GM12878 (cell line): Measurements from ENCODE around the gene FYTTD1. TPM values are rescaled to one million over a fixed set of nuclear protein-coding genes. Genes with fewer than 3 reads are reported as not detected.

Experiments
- CBFB ChIP-seq: IDR thresholded peaks from 2 replicates; pipeline ENCODE4 v1.6.1; 2016; ENCODE audit warnings: antibody characterized with exemption, low read depth
- CREB1 ChIP-seq: IDR thresholded peaks from 2 replicates; pipeline ENCODE4 v1.6.1; 2012; ENCODE audit warnings: low read depth, mild to moderate bottlenecking, inconsistent platforms
- CREM ChIP-seq: IDR thresholded peaks from 2 replicates; pipeline ENCODE4 v1.6.1; 2014; ENCODE audit warnings: antibody characterized with exemption, low read depth
- CTCF ChIP-seq, 3 experiments: IDR thresholded peaks in 2 of 3; conservative IDR thresholded peaks in 1 of 3; 2 replicates each; pipeline ENCODE4 v1.5.1; 2011; ENCODE audit warnings: low read depth in 3 of 3, low read length in 3 of 3, mild to moderate bottlenecking in 3 of 3, control low read depth in 2 of 3, moderate library complexity in 2 of 3, inconsistent platforms in 1 of 3, mixed read lengths in 1 of 3; ENCODE audit not compliant: control insufficient read depth in 2 of 3, insufficient read depth in 1 of 3; ENCODE audit errors: extremely low read depth in 1 of 3
- EGR1 ChIP-seq, 2 experiments: IDR thresholded peaks; 1 replicate in 1 of 2; 2 replicates in 1 of 2; pipeline ENCODE4 v1.6.1; 2011 to 2012; ENCODE audit warnings: low read depth in 2 of 2, low read length in 2 of 2, borderline replicate concordance in 1 of 2, mild to moderate bottlenecking in 1 of 2, moderate library complexity in 1 of 2
- EP300 ChIP-seq, 2 experiments: fragments of 150-350 bp in 1 of 2; IDR thresholded peaks; 2 replicates each; pipeline ENCODE4 v1.6.1; 2011 to 2012; ENCODE audit warnings: low read depth in 2 of 2, low read length in 2 of 2, borderline replicate concordance in 1 of 2, improper control_type of control experiment in 1 of 2, inconsistent platforms in 1 of 2; ENCODE audit not compliant: control insufficient read depth in 1 of 2
- EZH2 ChIP-seq: IDR thresholded peaks from 2 replicates; pipeline ENCODE4 v1.6.1; 2012; ENCODE audit warnings: low read depth, mild to moderate bottlenecking, control low read depth, inconsistent platforms, low read length, borderline replicate concordance; ENCODE audit not compliant: control insufficient read depth
- FOXM1 ChIP-seq: IDR thresholded peaks from 2 replicates; pipeline ENCODE4 v1.6.1; 2012; ENCODE audit warnings: low read depth, mild to moderate bottlenecking, inconsistent platforms, low read length, moderate library complexity
- HCFC1 ChIP-seq: fragments of 150-350 bp; IDR thresholded peaks from 2 replicates; pipeline ENCODE4 v1.6.1; 2014; ENCODE audit warnings: low read length
- HDAC2 ChIP-seq: fragments of 200-600 bp; sonication (generic); IDR thresholded peaks from 2 replicates; pipeline ENCODE4 v1.6.1; 2017
- IKZF2 ChIP-seq, 2 experiments: fragments of 450-650 bp; IDR thresholded peaks; 2 replicates each; pipeline ENCODE4 v1.6.1; 2017; ENCODE audit warnings: mild to moderate bottlenecking in 2 of 2, moderate library complexity in 2 of 2
- JUND ChIP-seq: IDR thresholded peaks from 2 replicates; pipeline ENCODE4 v1.6.1; 2012; ENCODE audit warnings: low read depth, mild to moderate bottlenecking, low read length, improper control_type of control experiment, moderate library complexity
- MXI1 ChIP-seq: fragments of 150-350 bp; IDR thresholded peaks from 2 replicates; pipeline ENCODE4 v1.6.1; 2011; ENCODE audit warnings: low read depth, mild to moderate bottlenecking, inconsistent platforms, low read length, improper control_type of control experiment
- NR2F1 ChIP-seq: fragments of 450-650 bp; conservative IDR thresholded peaks from 2 replicates; pipeline ENCODE4 v1.6.1; 2017; ENCODE audit warnings: mild to moderate bottlenecking
- PAX5 ChIP-seq: IDR thresholded peaks from 2 replicates; pipeline ENCODE4 v1.6.1; 2011; ENCODE audit warnings: low read depth, low read length, borderline replicate concordance
- POLR2AphosphoS2 ChIP-seq: IDR thresholded peaks from 2 replicates; pipeline ENCODE4 v1.6.1; 2011; ENCODE audit warnings: low read depth, mild to moderate bottlenecking, low read length, improper control_type of control experiment, moderate library complexity
- RFX5 ChIP-seq: IDR thresholded peaks from 2 replicates; pipeline ENCODE4 v1.6.1; 2011; ENCODE audit warnings: low read depth, low read length, improper control_type of control experiment
- STAT1 ChIP-seq: fragments of 450-650 bp; conservative IDR thresholded peaks from 2 replicates; pipeline ENCODE4 v1.6.1; 2014; ENCODE audit warnings: antibody characterized with exemption, mild to moderate bottlenecking
- ZBED1 ChIP-seq: IDR thresholded peaks from 2 replicates; pipeline ENCODE4 v1.6.1; 2016; ENCODE audit warnings: borderline replicate concordance
- ZBTB33 ChIP-seq: fragments of 450-650 bp; IDR thresholded peaks from 2 replicates; pipeline ENCODE4 v1.6.1; 2017; ENCODE audit warnings: mild to moderate bottlenecking
- polyA plus RNA-seq, 11 experiments: library from polyadenylated mRNA; depleted of rRNA in 4 of 11; unstranded in 6 of 11; stranded (reverse) in 5 of 11; fragments of >200 nt; fragmentation: Nextera tagmentation in 4 of 11; fragmentation: Illumina TruSeq in 1 of 11; extraction: Ambion mirVana in 4 of 11; extraction: Trizol in 1 of 11; gene quantifications; 1 replicate in 1 of 11; 2 replicates in 10 of 11; pipeline versions ENCODE4 v1.2.1 to v1.2.3, GENCODE V29; 2011 to 2016; ENCODE audit warnings: inconsistent platforms in 2 of 11, missing spikeins in 2 of 11, low read depth in 1 of 11
- total RNA-seq, 4 experiments: library from RNA; depleted of rRNA in 3 of 4; stranded (reverse); fragments of >200 nt in 3 of 4; fragmentation: Illumina TruSeq in 1 of 4; extraction: Trizol in 1 of 4; gene quantifications; 2 replicates each; pipeline versions ENCODE4 v1.2.1 to v1.2.3, GENCODE V29; 2013 to 2021
- TF ChIP-seq, protein P1 (sequence below): fragments of 450-650 bp; IDR thresholded peaks from 2 replicates; pipeline ENCODE4 v1.6.1; 2016; ENCODE audit warnings: mild to moderate bottlenecking

The FYTTD1 gene
- total and polyA plus RNA-seq, 10 of the 15 experiments (the other 5 are each of a cell fraction or from before 2014, with no cell fraction given): 25.5 to 101 (median 59.4) TPM

- TF ChIP-seq EP300 (IDR thresholded peaks at IDR 0.05; ENCODE audit: borderline replicate concordance in 1 of 2, control insufficient read depth in 1 of 2, low read depth in 2 of 2, low read length in 2 of 2): no peak
- peak in 1 of 3 experiments; percentile 2; a peak in 1 of 6 replicates for TF ChIP-seq CTCF (IDR thresholded peaks at IDR 0.05 in 2 of 3, conservative IDR thresholded peaks at IDR 0.05 in 1 of 3; ENCODE audit: control insufficient read depth in 2 of 3, extremely low read depth in 1 of 3, insufficient read depth in 1 of 3, low read depth in 3 of 3, low read length in 3 of 3)
- no peak for TF ChIP-seq EZH2
- TF ChIP-seq, protein P1, sequence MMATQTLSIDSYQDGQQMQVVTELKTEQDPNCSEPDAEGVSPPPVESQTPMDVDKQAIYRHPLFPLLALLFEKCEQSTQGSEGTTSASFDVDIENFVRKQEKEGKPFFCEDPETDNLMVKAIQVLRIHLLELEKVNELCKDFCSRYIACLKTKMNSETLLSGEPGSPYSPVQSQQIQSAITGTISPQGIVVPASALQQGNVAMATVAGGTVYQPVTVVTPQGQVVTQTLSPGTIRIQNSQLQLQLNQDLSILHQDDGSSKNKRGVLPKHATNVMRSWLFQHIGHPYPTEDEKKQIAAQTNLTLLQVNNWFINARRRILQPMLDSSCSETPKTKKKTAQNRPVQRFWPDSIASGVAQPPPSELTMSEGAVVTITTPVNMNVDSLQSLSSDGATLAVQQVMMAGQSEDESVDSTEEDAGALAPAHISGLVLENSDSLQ: peak; percentile 86
- no peak for TF ChIP-seq CREM
- peak; percentile 62; the same call in 1 of the 2 replicates for TF ChIP-seq NR2F1
- TF ChIP-seq PAX5: peak; percentile 92
- TF ChIP-seq POLR2AphosphoS2: peak; percentile 91
- TF ChIP-seq STAT1: no peak
- peak; percentile 33; the same call in 1 of the 2 replicates for TF ChIP-seq MXI1
- TF ChIP-seq FOXM1: no peak
- no peak for TF ChIP-seq HDAC2
- TF ChIP-seq JUND: no peak
- peak; percentile 65; the same call in 1 of the 2 replicates for TF ChIP-seq ZBED1
- peak; percentile 38 for TF ChIP-seq HCFC1
- 0 out of 2 replicates have a peak, but pooled peaks have one; percentile 56 for TF ChIP-seq CBFB
- no peak for TF ChIP-seq ZBTB33
- 0 out of 2 replicates have a peak, but pooled peaks have one; percentile 53 for TF ChIP-seq CREB1
- peak; percentile 51; the same call in 1 of the 2 replicates for TF ChIP-seq RFX5
- TF ChIP-seq EGR1 (IDR thresholded peaks at IDR 0.05; ENCODE audit: borderline replicate concordance in 1 of 2, low read depth in 2 of 2, low read length in 2 of 2): peak; percentile 5 to 96
- no peak; a peak in 1 of 4 replicates for TF ChIP-seq IKZF2 (IDR thresholded peaks at IDR 0.05)
Observed at GRCh38 chr3:197791113-197791891, 41.6 kb downstream of the FYTTD1 start, which contains the start of gene LRCH3 (continued).
